Measurements from ENCODE around the gene CAPRIN1.

DNA sequence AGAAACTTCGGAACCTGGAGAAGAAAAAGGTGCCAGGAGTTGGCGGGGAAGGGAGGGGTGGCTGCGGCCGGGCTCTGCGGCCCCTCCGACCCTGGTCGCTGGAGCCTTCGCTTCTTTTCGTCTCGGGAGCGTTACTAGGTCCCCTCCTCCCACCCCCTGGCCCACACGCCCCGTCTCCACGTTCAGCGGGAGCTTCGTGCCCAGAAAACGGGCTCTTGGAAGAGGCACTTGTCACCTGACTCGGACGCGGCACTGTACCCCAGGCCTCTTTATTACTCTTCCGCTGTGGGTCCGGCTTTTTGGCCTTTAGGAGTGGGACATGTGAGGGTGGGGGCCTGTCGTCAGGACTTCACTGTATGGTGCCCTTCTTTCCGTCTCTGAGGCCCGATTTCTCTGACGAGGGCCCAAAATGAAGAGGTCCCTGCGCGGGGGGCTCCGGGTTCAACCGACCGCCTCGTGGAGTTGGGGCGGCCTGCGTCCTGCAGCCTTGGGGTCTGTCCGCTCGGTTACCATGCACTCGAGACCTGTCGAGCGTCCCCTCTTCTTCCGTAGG, 1.2 kb downstream of the CAPRIN1 start:
- TF ChIP-seq, protein P1, sequence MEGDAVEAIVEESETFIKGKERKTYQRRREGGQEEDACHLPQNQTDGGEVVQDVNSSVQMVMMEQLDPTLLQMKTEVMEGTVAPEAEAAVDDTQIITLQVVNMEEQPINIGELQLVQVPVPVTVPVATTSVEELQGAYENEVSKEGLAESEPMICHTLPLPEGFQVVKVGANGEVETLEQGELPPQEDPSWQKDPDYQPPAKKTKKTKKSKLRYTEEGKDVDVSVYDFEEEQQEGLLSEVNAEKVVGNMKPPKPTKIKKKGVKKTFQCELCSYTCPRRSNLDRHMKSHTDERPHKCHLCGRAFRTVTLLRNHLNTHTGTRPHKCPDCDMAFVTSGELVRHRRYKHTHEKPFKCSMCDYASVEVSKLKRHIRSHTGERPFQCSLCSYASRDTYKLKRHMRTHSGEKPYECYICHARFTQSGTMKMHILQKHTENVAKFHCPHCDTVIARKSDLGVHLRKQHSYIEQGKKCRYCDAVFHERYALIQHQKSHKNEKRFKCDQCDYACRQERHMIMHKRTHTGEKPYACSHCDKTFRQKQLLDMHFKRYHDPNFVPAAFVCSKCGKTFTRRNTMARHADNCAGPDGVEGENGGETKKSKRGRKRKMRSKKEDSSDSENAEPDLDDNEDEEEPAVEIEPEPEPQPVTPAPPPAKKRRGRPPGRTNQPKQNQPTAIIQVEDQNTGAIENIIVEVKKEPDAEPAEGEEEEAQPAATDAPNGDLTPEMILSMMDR (optimal IDR thresholded peaks at IDR 0.05 in 1 of 3, IDR thresholded peaks at IDR 0.05 in 1 of 3, conservative IDR thresholded peaks at IDR 0.05 in 1 of 3; ENCODE audit: extremely low read depth in 1 of 3, insufficient read depth in 2 of 3, low read length in 3 of 3) = no peak
- no peak for TF ChIP-seq EZH2 (IDR thresholded peaks at IDR 0.05; ENCODE audit: low read length)
